Renal cortex interstitium (tissue), 11 donors: ENCODE data around the gene LAMC3. TPM values are rescaled to one million over a fixed set of nuclear protein-coding genes. Genes with fewer than 3 reads are reported as not detected.
"Not testable (repeated sequence)": the region's sequence is repeated elsewhere in the genome, so short reads cannot be mapped to it uniquely, and the experiment has no call there.

Experiments used
- DNase-seq, 11 donors: peaks; one replicate each; pipeline ENCODE4 v3.0.0-alpha.2; 2013; ENCODE audit warnings: low read depth in 9 of 11, low spot score in 4 of 11; ENCODE audit errors: extremely low read depth in 1 of 11
- polyA plus RNA-seq, 3 donors: library from polyadenylated mRNA; unstranded; fragments of 120-200 nt; gene quantifications; one replicate each; pipeline ENCODE4 v1.2.1, GENCODE V29; 2013; ENCODE audit not compliant: insufficient read length in 3 of 3

LAMC3 gene
- polyA plus RNA-seq, 3 donors = 28.4 to 36.7 (median 28.7) TPM

DNA sequence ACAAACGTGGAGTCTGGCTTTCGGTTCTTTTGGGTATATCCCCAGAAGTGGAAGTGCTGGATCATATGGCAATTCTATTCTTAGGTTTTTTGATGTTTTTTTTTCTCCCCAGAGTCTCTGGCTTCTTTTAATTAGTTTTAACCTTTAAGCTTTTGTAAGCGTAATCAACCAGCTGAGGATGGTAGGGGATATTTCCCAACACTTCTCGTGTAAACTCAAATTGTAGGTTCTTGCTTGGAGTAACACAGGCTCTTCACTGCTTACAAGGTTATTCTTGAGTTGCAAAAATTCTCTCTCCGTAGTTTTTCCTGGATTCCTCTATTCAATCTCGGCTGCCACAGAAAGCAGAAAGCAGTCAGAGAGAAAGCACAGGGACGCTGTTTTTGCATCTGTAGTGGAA, 11.9 kb downstream of the LAMC3 start:
- no peak for DNase-seq

DNA sequence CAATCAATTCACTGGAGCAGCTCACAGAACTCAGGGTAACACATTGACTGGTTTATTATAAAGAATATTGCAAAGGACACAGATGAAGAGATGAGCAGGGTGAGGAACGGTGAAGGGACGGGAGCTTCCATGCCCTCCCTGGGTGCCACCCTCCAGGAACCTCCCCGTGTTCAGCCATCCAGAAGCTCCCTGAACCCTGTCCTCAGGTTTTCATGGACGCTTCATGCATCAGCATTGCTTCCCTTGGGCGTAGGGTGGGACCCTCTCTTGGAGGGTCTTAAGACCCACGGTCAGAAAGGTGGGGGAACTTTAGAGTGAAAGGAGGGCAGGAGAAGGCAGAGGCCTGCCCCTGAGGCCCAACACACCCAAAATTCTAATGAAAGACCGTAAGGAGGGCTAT, 12.8 kb downstream of the LAMC3 start:
- DNase-seq = no peak

GRCh38 chr9:131024978-131025868, 16.2 kb downstream of the LAMC3 start:
- DNase-seq = no peak

DNA sequence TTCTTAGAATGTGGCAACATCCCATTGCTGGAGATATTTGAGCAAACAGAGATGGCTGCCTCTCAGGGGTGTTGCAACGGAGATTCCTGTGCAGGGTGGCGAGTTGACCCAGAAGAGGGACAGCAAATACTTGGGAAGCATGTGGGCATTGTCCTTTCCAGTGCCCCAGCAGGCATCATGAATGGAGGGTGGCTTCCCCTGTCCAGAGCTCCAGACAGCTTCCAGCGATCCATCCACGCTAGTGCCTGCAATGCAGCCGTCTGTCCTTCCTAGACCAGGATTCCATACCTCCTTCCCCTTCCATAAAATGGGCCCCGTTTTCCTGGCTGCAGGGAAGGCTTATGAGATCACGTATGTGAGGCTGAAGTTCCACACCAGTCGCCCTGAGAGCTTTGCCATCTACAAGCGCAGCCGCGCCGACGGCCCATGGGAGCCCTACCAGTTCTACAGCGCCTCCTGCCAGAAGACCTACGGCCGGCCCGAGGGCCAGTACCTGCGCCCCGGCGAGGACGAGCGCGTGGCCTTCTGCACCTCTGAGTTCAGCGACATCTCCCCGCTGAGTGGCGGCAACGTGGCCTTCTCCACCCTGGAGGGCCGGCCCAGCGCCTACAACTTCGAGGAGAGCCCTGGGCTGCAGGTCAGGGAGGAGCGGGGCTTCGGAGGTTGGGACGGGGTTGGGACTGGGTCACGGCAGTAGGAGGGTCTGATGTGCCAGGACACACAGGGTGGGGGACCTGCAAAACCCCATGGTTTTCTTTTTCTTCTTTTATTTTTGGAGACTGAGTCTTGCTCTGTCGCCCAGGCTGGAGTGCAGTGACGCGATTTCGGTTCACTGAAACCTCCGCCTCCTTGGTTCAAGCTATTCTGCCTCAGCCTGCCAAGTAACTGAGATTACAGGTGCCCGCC, 17.2 kb downstream of the LAMC3 start:
- no peak for DNase-seq

DNA sequence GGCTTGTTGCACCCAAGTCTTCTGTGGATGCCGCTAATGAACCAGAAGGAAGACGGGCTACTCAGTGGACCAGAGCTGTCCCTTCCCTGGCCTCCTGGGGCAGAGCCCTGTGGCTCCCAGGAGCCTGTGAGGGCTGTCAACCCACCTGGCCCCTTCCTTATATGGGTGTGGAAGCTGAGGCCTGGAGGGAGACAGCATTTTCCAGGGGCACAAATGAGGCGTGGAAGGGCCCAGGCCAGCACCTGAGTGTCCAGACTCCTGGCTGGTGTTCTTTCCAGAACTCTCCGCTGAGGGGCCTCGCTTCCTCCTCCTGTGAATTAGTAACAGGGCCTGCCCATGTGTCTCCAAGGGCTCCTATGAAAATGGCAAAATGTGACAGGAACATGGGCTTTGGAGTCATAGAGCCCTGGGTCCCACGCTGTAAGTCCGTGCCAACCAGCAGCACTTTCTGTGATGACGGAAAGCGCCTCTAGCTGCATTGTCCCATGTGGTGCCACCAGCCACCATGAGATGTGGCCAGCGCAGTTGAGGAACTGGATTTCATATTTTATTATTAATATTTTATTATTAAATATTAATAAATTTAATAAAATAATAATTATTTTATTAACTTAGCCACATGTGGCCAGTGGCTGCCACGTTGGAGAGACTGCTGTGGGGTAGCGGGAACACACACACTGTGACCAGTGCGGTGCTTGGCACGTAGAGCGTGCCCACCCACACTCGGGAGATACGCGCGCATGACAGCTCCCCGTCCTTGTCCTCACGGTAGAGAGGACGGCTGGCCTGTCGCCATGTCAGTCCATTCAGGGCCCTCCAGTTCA, 18.3 kb downstream of the LAMC3 start:
- no peak for DNase-seq

DNA sequence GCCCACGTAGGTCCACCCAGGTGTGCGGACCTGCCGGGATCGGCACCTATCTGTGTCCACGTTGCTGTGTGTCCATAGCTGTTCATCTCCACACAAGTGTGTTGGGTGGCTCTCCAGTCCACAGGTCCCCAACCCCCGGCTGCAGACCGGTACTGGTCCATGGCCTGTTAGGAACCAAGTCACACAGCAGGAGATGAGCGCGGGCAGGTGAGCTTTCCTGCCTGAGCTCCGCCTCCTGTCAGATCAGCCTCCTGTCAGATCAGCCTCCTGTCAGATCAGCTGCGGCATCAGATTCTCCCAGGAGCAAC, 18.9 kb downstream of the LAMC3 start:
- DNase-seq = no peak

DNA sequence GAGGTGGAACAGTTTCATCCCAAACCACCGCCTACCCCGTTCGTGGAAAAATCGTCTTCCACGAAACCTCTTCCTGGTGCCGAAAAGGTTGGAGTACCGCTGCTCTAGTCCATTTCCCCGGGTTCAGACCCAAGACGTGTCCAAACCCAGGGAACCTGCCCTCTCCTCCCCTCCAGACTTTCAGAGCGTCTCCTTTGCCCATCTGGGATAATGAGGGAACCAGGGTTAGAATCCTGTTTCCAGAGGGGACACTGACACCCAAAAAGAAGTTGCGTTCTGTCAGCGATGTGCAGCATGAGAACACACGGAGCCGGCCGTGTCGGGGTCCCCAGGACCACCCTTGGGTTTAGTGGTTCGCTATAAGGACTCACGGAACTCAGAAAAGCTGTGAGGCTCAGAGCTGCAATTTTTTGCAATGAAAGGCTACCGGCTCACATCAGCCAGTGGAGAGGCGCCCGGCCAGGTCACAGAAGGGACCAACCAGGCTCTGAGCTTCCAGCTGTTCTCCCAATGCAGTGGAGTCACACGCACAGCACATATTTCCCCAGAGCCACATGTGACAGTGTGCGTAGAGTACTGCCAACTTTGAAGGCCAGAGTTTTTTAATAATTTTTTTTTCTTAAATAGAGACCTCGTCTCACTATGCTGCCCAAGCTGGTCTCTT, 19.4 kb downstream of the LAMC3 start:
- no peak for DNase-seq

DNA sequence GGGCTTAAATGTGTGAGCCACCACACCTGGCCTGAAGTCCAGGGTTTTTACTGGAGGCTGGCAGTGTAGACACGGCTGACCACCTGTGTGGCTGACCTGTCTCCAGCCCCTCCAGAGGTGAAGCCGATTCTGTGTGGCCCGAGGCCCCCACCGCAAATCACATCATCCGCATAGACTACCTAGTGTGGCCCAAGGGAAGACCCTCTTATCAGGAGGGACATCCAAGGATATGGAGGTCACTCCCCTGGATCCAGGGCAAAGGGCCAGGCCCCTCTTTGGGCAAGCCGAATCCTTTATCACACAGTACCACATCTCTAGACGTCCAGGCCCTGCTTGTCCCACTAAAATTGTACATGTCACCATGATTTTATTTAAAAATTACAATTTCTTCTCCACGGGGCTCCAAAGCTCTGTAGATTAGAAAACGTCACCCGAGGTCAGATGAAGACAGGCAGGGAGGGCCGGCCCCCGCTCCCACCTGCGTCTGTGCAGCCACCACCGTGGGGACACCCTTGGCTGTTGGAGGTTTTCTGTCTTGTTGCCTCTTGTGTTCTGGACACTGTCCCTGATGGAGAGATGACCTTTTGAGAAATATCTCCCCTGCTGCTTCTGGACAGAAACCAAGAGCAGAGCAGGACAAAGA, 20.1 kb downstream of the LAMC3 start:
- no peak for DNase-seq

DNA sequence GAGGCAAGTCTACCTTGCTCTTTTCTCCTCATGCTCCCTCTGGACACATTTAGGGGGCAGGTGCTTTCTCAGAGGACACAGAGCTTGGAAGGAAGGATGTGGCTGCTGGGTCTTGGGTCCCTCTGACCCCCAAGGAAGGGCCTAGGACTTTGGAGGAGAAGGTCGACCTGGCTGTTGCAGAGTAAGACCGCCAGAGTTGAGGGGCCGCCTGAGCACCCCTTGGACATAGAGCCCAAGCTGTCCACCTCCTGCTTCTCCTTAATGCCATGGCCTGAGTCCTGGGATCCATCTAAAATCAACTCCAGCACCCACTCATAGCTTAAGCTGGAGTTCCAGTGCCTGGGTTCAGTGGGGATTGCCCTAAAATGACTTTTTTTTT, 20.6 kb downstream of the LAMC3 start:
- DNase-seq = no peak

DNA sequence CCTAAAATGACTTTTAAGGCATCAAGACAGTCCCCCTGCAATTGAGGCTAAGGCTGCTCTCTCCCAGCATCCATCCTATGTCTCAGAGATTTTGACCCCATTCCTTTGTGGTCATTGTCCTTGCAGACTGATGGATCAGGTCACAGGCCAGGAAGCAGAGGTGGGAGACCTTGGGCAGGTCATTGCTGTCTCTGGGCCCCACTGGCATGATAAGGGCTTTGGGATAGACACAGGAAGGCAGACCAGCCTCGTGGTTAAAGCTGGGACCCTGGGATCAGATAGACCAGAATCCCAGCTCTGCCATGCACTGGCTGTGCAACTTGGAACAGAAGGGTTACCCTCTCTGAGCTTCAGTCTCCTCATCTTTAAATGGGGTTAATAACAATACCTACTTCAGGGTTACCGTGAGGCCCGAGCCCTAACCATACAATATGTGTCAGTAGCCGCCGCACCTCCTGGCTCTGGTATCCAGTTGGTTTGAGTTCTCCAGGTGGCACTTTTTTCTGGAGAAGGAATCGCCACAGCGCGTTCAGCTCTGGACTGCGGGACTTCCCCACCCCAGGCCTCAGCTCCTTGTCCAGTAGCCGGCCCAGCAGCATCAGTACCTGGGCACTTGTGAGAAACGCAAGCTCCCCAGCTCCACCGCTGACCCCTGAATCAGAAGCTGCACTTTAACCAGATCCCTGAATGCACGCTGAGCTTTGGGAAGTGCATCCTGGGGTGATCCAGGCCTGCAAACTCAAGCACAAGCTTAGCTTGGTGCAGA, 21.4 kb downstream of the LAMC3 start:
- DNase-seq = no peak

- DNase-seq = no peak
These were observed 22.1 kb downstream of the LAMC3 start for GRCh38 chr9:131031005-131031641.

- DNase-seq = no peak
These were observed 22.6 kb downstream of the LAMC3 start for GRCh38 chr9:131031642-131032005.

DNA sequence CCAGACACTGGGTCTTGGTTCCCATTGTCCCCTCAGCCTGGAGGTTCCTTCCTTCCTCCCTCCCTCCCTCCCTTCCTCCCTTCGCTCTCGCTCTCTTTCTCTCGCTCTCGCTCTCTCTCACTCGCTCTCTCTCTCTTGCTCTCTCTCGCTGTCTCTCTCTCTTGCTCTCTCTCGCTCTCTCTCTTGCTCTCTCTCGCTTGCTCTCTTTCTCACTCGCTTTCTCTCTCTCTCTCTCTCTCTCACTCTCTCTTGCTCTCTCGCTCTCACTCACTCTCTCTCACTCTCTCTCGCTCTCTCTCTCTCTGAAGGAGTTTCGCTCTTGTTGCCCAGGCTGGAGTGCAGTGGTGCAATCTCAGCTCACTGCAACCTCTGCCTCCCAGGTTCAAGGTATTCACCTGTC, 23.4 kb downstream of the LAMC3 start:
- no peak for DNase-seq

DNA sequence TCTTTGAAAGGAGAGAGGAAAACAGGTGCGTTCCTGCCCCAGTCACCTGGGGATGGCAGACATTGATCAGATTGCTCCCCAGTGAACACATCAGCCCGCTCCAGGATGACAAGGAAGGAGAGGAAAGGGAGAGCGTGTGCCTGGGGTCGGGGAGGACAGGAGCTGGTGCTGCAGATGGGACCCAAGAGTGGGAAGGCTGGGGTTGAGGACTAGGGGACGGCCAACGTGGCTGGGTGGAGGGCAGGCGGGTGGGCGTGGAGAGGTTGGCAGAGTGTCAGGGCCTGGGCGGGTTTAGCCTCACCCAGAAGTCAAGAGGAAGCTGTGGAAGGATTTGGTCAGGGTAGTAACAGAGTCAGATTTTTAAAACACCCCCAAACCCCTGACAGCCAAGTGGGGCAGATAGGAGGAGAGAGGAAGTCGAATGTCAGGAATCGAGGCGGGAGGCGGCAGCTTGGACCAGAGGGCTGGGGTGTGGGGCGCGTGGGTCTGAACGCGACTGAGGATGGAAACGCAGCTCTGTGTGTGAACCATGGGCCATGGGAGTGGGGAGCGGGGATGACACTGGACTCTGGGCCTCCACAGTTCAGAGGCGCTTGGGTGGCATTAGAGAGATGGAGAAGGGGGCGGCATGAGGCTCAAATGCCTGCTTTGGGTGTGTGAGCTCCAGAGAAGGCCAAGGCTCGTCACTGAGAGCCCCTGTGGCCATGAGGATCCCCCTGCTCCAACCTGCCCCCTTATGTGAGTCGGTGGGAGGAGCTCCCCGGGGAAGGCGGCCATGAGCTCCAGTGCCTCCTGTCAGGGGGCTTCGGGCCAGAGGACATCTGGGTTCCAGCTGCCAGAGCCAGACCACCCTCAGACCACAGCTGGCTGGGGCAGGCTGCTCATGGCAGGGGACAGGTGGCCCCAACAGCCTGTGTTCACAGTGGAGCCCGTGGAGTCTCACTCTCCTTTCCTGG, 24.6 kb downstream of the LAMC3 start:
- no peak for DNase-seq

DNA sequence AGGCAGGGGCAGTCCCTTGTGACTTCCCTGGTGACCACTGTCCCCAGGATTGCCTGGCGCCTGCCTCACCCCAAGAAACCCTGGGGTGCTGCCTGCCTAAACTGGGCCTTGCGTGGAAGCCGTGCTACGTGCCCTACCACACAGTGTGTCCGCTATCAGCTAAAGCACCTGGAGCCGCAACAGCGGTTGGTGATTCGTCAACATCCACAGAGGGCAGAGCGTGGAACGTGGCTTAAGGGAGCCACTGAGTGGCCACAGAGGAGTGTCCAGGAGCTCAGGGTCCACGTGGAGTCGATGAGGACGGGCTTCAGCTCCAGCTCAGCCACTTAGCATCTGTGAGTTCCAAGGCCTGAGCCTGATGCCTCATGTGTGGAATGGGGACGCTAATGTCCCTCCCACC, 25.3 kb downstream of the LAMC3 start:
- no peak for DNase-seq

GRCh38 chr9:131034749-131035148, 25.8 kb downstream of the LAMC3 start:
- not testable (repeated sequence) for DNase-seq
